C4-2B (cell line): ENCODE results near the gene CDH12.

ENCODE experiments used
- H3K27ac ChIP-seq: fragments of 450-650 bp; 2 replicates; pipeline ENCODE4 v1.5.1; 2017
- ZFX ChIP-seq: fragments of 450-650 bp; IDR thresholded peaks from 2 replicates; pipeline ENCODE4 v1.6.1; 2017
- TF ChIP-seq, protein P1 (sequence below): fragments of 450-650 bp; conservative IDR thresholded peaks from 2 replicates; pipeline ENCODE4 v1.5.1; 2017; ENCODE audit warnings: mild to moderate bottlenecking

The CDH12 gene

GRCh38 chr5:21802100-21802499 lies 1051.0 kb downstream of the CDH12 start:
- H3K27ac ChIP-seq = no peak overlapping the region
- TF ChIP-seq ZFX = no peak
- TF ChIP-seq, protein P1, sequence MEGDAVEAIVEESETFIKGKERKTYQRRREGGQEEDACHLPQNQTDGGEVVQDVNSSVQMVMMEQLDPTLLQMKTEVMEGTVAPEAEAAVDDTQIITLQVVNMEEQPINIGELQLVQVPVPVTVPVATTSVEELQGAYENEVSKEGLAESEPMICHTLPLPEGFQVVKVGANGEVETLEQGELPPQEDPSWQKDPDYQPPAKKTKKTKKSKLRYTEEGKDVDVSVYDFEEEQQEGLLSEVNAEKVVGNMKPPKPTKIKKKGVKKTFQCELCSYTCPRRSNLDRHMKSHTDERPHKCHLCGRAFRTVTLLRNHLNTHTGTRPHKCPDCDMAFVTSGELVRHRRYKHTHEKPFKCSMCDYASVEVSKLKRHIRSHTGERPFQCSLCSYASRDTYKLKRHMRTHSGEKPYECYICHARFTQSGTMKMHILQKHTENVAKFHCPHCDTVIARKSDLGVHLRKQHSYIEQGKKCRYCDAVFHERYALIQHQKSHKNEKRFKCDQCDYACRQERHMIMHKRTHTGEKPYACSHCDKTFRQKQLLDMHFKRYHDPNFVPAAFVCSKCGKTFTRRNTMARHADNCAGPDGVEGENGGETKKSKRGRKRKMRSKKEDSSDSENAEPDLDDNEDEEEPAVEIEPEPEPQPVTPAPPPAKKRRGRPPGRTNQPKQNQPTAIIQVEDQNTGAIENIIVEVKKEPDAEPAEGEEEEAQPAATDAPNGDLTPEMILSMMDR = no peak

DNA sequence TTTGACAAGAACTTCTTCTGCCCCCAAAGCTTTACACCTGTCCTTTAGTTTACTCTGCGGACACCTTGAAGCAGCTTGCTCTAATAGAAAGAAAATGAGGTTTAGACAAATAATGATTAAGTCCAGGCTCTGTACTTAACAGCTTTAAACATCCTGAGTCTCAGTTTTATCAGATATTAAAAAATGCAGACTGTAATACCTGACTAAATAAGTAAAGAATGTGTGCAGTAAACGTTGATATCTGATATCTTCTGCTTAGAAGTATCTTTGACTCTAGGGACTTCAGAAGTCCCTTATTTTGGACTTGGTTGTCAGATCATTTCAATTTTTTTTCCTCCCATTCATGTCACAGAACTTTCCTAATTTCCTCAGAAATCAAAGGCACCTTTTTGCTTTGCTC lies 1060.4 kb downstream of the CDH12 start:
- TF ChIP-seq, protein P1 = no peak
- no peak for TF ChIP-seq ZFX
- H3K27ac ChIP-seq = no peak overlapping the region

DNA sequence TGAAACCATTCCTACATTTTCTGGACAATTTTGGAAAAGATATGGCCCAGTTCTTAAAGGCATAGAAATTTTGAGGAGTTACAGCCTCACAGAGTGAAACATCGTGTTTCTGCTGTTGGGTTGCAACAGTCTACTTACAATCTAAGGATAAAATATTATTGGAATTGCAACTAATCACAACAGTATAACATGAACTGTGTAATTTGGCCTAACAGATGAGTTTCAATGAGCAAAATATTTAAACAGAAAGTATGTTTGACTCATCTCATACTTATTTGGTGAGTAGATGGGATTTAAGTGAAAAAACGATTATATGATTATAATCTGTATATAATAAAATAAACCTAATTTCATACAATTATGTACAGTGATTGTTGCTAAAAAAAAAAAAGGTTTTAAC lies 1061.8 kb downstream of the CDH12 start:
- TF ChIP-seq, protein P1 = no peak
- TF ChIP-seq ZFX = no peak
- H3K27ac ChIP-seq = no peak overlapping the region

DNA sequence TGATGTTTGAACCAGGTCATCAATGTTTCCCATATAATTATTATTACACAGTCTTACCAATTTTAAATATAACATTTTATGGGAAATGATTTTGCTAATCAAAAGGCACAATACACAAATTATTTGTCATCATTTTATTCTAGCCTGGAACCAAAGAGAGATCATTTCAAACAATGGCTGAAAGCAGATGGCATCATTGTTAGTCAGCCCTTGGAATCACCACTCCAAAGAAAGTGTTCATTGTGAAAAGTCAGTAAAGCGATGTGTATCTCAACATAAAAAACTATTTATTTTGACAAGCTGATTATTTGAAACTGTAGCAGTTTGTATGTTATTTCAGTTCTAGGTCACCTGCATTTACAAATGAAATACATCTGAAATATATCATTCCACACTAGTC lies 1068.7 kb downstream of the CDH12 start:
- H3K27ac ChIP-seq = no peak overlapping the region
- TF ChIP-seq ZFX = no peak
- TF ChIP-seq, protein P1 = no peak

DNA sequence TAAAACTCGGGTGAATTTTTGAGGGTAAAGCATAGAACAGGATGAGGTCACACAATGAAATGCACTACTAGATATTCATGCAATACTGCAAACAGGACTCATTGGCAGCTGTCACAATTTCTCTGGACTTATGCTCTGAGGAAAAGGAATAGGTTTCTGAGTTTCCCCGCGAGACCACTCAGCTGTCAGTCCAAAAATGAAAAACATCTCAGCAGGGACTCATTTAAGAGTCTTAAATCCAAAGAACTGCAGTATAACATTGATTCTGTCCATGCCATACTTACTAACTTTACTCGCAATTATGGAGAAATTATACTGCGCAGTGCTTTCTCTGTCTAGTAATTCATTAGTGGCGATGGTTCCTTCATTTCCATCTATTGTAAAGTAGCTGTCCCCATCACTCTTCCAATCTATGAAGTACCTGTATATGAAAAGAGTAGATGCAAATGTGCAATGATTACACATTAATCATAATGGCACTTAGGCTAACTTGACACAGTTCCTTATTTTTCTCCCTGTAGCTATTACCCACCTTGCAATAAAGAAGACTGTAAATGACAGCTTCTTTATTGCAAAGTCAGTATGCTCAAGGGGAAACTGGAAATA lies 1070.0 kb downstream of the CDH12 start:
- no peak for TF ChIP-seq ZFX
- TF ChIP-seq, protein P1 = no peak
- no peak overlapping the region for H3K27ac ChIP-seq

DNA sequence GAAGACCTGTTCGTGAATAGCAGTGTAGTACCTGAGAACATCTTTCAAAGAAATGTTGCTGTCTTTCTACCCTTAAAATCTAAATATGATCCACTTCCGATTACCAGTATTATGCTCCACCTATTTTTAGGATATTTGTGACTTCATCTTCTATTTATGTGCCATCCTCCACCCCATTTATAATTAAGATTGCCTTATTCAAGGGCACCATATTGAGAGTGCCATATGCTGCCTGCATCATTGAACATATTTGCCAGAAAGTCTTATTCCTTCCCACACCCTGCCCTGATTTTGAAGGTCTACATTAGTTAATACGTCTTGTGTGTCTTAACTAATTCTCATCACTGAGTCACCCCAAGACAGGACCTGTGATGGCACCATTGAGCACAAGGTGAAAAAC lies 1076.7 kb downstream of the CDH12 start:
- no peak for TF ChIP-seq ZFX
- TF ChIP-seq, protein P1 = no peak
- no peak overlapping the region for H3K27ac ChIP-seq

GRCh38 chr5:21774801-21775200 lies 1078.3 kb downstream of the CDH12 start:
- H3K27ac ChIP-seq = no peak overlapping the region
- no peak for TF ChIP-seq ZFX
- TF ChIP-seq, protein P1 = no peak
